Right lung (tissue), 5 donors: Measurements from ENCODE around the gene ZAP70. TPM values are rescaled to one million over a fixed set of nuclear protein-coding genes. Genes with fewer than 3 reads are reported as not detected.

Experiments
- DNase-seq, 2 donors: peaks; one replicate each; pipeline ENCODE4 v3.0.0-alpha.2; 2013
- polyA plus RNA-seq, 5 donors: library from polyadenylated mRNA; unstranded; fragments of 120-200 nt; gene quantifications; one replicate each; pipeline versions ENCODE4 v1.2.1 to v1.2.3, GENCODE V29; 2013; ENCODE audit warnings: inconsistent platforms in 1 of 5, low replicate concordance in 1 of 5; ENCODE audit not compliant: insufficient read length in 5 of 5, insufficient read depth in 1 of 5

ZAP70 gene
- polyA plus RNA-seq, 5 donors = 1.5 to 2.4 (median 1.8) TPM

DNA sequence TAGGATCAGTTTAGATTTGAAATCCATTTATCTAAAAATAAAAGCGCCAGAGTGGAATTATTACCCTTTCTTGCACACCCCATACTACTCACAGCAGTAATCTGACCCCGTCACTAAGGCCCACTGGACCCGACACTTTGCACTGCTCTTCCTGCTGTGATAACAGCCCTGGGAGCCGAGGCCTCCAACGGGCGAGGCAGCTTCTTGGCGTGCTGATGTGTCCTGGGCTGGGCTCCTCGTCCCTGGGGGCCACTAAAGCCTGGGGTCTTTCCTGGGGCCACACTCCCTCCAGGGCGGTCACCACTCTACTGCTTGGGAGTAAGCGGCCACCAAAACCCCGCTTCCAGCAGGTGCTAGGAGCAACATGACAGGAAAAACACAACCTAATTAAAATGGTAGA is 61.7 kb downstream of the ZAP70 start:
- DNase-seq = no peak

DNA sequence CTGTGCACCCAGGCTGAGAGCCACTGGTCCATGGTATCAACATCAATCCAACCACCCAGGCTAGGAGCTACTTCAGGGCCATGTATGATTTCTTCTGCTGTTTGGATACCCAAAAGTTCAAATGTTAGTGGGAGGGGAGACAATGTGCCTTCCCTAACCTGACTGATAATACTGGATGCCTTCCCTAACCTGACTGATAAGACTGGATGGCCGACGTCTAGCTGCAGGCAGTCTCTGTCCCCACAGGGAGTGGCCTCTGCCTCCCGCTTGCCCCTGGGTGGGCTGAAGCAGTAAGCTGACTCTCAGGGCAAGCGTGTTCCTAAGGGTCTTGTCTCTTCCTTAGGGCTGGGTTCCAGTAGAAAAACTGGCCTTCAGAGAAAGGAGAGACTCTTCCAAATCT is 65.8 kb downstream of the ZAP70 start:
- no peak for DNase-seq

GRCh38 chr2:97781981-97782380 is 68.6 kb downstream of the ZAP70 start:
- no peak for DNase-seq

- DNase-seq = no peak
Measured at GRCh38 chr2:97784953-97785352, 71.6 kb downstream of the ZAP70 start.

GRCh38 chr2:97785818-97786217 is 72.4 kb downstream of the ZAP70 start:
- DNase-seq = no peak

DNA sequence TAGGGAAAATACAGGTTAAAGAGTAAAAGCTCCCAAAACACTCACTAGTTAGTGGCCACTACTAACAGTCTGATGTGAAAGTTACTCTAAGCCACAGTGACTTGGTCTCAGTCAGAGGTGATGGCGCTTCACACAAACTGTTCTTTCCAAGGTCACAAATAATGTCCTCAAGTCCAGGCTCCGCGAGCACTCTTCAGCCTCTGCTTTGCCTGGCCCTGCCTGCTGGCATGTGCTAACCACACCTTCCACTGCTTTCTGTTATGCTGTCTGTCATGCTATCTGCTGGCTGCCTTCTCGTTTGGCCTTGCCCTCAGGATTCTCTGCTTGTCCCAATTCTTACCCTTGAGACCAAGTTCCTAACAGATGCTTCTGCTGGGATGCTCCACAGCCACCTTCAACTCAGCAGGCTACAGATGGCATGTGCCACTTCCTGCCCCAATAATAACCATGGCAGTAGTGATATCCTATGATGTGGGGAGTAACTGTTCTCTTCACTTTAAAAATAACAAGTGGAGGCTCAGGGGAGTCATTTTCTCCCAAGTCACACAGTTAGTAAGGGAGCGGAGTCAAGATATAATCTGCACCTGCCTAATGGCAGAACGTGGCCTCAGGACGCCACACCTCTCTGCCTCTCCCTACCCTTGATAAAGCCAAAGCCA is 75.7 kb downstream of the ZAP70 start:
- DNase-seq = no peak

Other genes with a start within 250 kb of the ZAP70 start
- 10 to 100 TPM; 17.4 to 58.2 (median 51.2) TPM for gene ANKRD36B, start 123.7 kb upstream of the ZAP70 start, polyA plus RNA-seq
- gene COX5B, start 67.5 kb upstream of the ZAP70 start, polyA plus RNA-seq = 100 to 1,000 TPM; 110 to 149 (median 127) TPM
- gene ACTR1B, start 49.5 kb upstream of the ZAP70 start, polyA plus RNA-seq = 10 to 100 TPM; 38.3 to 60.3 (median 50.0) TPM
- gene C2orf92, start 43.9 kb upstream of the ZAP70 start, polyA plus RNA-seq = 10 to 100 TPM; 17.9 to 28.9 (median 20.9) TPM